Skeletal muscle satellite cell (primary cell): Measurements from ENCODE around the gene ABLIM2.
"Not testable (repeated sequence)": the region's sequence is repeated elsewhere in the genome, so short reads cannot be mapped to it uniquely, and the experiment has no call there.

Source experiments
- H3K27me3 ChIP-seq: 2 replicates; pipeline ENCODE4 v1.7.0; 2013; ENCODE audit warnings: low read length; ENCODE audit not compliant: control insufficient read depth, insufficient read depth
- H3K36me3 ChIP-seq: 2 replicates; pipeline ENCODE4 v1.7.0; 2013; ENCODE audit warnings: mild to moderate bottlenecking, control low read depth, low read length; ENCODE audit not compliant: insufficient read depth
- H3K4me1 ChIP-seq: 2 replicates; pipeline ENCODE4 v1.7.0; 2013; ENCODE audit warnings: low read length; ENCODE audit not compliant: control insufficient read depth, insufficient read depth
- H3K4me2 ChIP-seq: 2 replicates; pipeline ENCODE4 v1.7.0; 2013; ENCODE audit warnings: mild to moderate bottlenecking, low read length
- H3K4me3 ChIP-seq: 2 replicates; pipeline ENCODE4 v1.7.0; 2013; ENCODE audit warnings: low read length
- H3K9ac ChIP-seq: 2 replicates; pipeline ENCODE4 v1.7.0; 2013; ENCODE audit warnings: mild to moderate bottlenecking, low read depth, low read length, moderate library complexity
- H3K9me3 ChIP-seq: replicated peaks from 2 replicates; pipeline ENCODE4 v1.7.0; 2013; ENCODE audit warnings: mild to moderate bottlenecking, control low read depth, low read length

Gene ABLIM2

DNA sequence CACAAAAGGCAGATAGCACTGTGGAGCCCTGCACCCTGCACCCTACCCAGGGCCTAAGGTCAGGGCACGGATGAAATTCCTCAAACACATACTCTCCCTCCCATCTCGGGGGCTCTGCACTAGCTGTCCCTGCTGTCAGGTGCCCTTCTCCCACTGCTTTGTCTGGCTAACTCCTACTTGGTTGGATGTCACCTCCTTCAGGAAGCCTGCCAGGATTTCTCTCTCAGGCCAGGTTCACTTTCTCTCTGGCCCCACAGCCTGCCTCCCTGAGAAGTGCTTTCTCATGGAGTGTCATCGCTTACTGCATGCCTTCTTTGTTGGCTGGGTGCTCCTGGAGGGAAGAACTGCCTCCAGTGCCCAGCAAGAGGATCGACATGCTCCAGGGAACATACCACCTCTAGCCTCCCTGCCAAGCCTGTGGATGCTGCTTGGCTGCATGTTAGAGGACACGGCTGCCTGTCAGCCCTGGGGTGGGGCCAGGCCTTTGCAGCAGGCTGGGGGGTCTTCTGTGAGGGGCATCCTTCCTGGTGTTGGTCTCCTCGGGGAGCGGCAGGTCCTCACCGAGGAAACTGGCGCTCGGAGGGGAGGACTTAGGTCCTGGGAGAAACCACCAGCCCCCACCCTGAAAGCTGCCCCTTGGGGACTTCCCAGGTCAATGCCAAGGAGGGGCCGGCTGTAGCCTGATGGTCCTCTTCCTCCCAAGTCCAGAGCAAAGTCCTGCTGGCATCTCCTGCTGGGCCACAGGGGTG, 15.0 kb downstream of the ABLIM2 start:
- no peaks in the 10 kb centered on the region for H3K36me3 ChIP-seq
- H3K9me3 ChIP-seq, result no peaks in the 10 kb centered on the region
- peaks cover 80% of the 10 kb centered on the region for H3K27me3 ChIP-seq
- no peaks in the 10 kb centered on the region for H3K4me1 ChIP-seq
- H3K4me3 ChIP-seq, result no peak overlapping the region
- H3K4me2 ChIP-seq, result no peak overlapping the region
- no peak overlapping the region for H3K9ac ChIP-seq

DNA sequence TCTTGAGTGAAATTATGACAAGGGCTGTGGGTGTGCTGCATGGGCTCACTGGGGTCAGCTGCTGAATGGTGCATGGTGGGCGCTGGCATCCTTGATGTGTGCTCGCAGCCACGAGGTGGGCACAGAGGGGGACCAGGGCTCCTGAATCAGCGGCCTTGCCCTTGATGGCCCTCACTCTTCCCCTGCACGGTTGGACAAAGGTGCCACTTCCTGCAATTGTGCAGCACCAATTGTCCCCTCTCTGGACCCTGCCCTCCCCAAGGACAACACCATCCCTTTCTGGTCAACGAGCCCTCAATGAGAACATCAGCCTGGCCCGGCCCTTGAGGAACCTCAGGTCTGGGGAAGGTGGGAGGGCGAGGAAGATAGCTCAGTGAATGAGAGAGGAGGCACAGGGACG, 16.1 kb downstream of the ABLIM2 start:
- no peak overlapping the region for H3K4me3 ChIP-seq
- H3K4me1 ChIP-seq, result no peaks in the 10 kb centered on the region
- no peak overlapping the region for H3K9ac ChIP-seq
- no peak overlapping the region for H3K4me2 ChIP-seq
- no peaks in the 10 kb centered on the region for H3K9me3 ChIP-seq
- no peaks in the 10 kb centered on the region for H3K36me3 ChIP-seq
- H3K27me3 ChIP-seq, result peaks cover 75% of the 10 kb centered on the region

DNA sequence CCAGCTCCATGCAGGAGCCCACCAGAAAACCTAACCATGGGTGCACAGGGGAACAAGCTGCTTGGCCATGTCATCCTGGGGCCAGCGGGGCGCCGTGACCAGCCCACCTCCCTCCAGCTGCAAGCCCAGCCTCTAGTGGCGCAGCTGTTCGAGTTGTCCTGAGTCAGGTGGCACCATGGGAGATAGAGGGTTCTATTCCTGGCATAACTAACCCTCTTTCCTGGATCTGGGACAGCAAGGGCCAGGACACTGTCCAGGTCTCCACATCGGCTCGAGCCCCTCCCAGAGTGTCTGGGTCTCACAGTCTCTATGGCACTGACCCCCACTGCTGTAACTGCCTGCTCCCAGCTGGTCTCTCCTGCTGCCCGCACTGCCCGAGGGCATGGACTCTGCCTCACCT, 16.7 kb downstream of the ABLIM2 start:
- H3K4me2 ChIP-seq, result no peak overlapping the region
- peaks cover 69% of the 10 kb centered on the region for H3K27me3 ChIP-seq
- H3K9me3 ChIP-seq, result no peaks in the 10 kb centered on the region
- H3K4me1 ChIP-seq, result no peaks in the 10 kb centered on the region
- H3K36me3 ChIP-seq, result no peaks in the 10 kb centered on the region
- H3K4me3 ChIP-seq, result no peak overlapping the region
- H3K9ac ChIP-seq, result no peak overlapping the region

DNA sequence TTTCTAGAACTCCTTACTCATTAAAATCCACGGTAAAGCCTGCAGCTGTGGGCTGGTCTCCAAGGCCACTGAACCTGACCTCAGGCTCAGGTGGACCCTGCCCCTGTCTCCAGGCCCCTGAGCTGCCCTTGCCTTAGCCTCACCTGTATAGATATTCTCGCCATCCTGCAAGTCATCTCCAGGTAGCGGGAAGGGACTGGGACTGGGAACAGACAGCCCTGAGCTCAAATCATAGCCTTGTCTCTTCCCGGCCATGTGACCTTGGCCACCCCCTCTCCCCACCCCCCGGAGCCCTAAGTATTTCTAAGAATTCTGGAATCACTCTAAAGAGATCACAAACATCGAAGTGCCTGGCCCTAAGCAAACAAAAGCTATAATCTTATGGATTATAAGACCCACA, 17.7 kb downstream of the ABLIM2 start:
- Histone ChIP-seq H3K9ac (no peak overlapping the region), H3K36me3 (no peaks in the 10 kb centered on the region), H3K27me3 (peaks cover 60% of the 10 kb centered on the region)

DNA sequence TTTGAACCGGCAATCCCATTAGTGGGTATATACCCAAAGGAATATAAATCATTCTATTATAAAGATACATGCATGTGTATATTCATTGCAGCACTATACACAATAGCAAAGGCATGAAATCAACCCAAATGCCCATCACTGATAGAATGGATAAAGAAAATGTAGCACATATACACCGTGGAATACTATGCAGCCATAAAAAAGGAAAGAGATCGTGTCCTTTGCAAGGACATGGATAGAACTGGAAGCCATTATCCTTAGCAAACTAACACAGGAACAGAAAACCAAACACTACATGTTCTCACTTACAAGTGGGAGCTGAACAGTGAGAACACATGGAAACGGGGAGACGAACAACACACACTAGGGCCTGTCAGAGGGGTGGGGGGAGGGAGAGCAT, 18.9 kb downstream of the ABLIM2 start:
- H3K4me2 ChIP-seq, H3K9ac ChIP-seq, H3K4me1 ChIP-seq, H3K36me3 ChIP-seq, H3K4me3 ChIP-seq, H3K9me3 ChIP-seq: not testable (repeated sequence)
- peaks cover 51% of the 10 kb centered on the region for H3K27me3 ChIP-seq

More for the DNA sequence above, 17.7 kb downstream of the ABLIM2 start:
- H3K4me2 ChIP-seq, result no peak overlapping the region
- H3K9me3 ChIP-seq, result no peaks in the 10 kb centered on the region
- no peaks in the 10 kb centered on the region for H3K4me1 ChIP-seq
- no peak overlapping the region for H3K4me3 ChIP-seq

DNA sequence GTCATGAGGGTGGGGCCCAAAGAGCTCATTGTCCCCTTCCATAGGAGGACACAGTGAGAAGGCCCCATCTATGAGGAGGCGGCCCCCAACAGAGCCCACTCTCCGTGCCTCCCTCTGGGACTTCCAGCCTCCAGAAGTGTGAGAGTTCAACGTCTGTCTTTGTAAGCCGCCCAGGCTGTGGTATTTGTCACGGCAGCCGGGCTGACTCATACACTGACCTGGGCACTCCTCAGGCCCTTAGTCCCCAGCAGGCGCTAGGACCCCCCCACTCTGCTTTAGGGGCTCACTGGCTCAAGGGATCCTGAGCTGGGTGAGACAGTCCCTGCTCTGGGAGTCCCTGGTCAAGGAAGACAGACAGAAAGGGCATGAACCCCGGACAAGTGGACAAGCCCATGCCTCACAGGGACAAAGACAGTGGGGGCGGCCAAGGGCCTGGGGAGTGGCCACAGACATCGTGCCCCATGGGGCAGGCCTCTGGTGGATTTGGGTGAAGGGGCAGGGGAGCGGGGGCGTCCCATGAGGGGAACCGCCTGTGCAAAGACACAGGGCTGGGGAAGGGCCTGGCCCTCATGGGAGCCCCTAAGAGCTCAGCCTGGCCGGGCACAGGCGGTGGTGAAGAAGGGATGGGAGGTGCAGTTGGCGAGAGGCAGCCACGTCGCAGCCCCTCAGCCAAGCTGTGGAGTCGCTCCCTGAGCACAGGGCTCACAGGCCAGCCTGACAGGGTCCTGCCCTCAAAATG, 21.5 kb downstream of the ABLIM2 start:
- Histone ChIP-seq H3K4me3 (no peak overlapping the region), H3K36me3 (no peaks in the 10 kb centered on the region), H3K9ac (no peak overlapping the region), H3K4me2 (no peak overlapping the region), H3K27me3 (peaks cover 32% of the 10 kb centered on the region), H3K9me3 (no peaks in the 10 kb centered on the region), H3K4me1 (no peaks in the 10 kb centered on the region)

DNA sequence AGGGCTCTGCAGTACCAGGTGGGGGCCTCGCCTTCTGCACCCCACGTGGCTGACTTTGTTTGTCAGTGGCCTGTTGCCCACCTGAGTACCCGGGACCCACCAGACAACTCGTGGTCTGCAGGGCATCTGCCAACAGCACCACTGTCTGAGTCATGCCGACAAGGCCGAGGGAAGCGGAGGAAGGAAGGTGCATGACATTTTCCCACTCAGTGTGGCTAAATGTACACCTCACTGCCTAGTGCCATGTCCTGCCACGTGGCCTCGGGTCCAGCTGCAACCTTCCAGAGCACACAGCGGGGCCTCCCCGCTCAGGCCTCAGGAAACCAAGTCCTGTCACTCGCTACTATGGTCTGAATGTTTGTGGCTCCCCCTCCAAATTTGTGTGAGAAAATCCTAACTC, 22.1 kb downstream of the ABLIM2 start:
- Histone ChIP-seq H3K9me3 (no peaks in the 10 kb centered on the region), H3K4me1 (no peaks in the 10 kb centered on the region), H3K4me2 (no peak overlapping the region), H3K36me3 (no peaks in the 10 kb centered on the region), H3K27me3 (peaks cover 26% of the 10 kb centered on the region), H3K9ac (no peak overlapping the region), H3K4me3 (no peak overlapping the region)

DNA sequence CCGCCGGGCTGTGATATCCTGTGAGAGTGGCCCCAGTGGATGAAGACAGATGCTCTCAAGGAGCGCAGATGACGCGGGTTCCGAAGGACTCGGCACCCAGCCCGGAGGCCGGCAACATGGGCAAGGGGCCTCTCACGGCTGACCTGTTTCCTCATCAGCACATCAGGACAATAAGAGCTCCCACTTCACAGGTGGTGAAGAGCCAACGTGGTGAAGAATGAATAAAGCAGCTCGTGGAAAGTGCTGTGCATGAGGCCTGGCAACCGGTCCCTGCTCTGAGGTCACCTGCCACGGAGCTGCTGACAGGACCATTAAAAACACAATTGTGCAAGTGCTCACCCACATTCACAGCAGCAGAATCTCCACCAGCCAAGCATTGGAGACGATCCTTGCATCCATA, 22.9 kb downstream of the ABLIM2 start:
- no peak overlapping the region for H3K4me3 ChIP-seq
- no peaks in the 10 kb centered on the region for H3K36me3 ChIP-seq
- peaks cover 25% of the 10 kb centered on the region for H3K27me3 ChIP-seq
- H3K9me3 ChIP-seq, result no peaks in the 10 kb centered on the region
- no peak overlapping the region for H3K9ac ChIP-seq
- H3K4me2 ChIP-seq, result no peak overlapping the region
- no peaks in the 10 kb centered on the region for H3K4me1 ChIP-seq

DNA sequence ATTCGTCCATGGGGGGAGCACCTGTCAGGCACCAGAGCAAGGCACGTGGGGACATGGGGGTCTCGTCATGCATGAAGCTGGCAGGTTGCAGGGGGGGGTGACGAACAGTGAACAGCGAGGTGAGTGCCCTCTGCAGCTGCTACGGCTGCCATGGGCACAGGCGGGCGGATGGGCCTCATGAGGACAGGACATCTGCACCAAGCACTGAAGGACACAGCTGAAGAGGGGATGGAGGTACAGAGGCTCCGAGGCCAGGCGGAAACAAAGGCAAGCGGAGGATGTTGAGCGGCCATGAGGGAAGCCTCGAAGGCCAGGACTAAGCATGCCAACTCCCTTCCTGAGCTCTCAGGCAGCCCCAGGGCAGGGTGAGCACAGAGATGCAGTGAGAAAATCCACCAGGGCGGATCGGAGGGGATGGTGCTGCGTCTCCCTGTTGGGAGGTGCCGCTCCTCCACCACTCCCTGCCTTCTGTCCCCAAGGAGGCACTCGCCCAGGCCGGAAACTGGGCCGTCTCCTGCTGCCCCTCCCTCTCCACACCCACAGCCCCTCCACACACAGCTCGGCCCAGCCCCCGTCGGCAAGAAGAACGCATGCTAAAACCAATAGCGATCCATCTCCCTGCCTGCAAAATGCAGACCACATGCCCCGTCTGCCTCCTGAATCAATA, 24.6 kb downstream of the ABLIM2 start:
- H3K4me1 ChIP-seq, result no peaks in the 10 kb centered on the region
- no peak overlapping the region for H3K4me2 ChIP-seq
- H3K4me3 ChIP-seq, result no peak overlapping the region
- no peak overlapping the region for H3K9ac ChIP-seq
- H3K9me3 ChIP-seq, result no peaks in the 10 kb centered on the region
- H3K36me3 ChIP-seq, result no peaks in the 10 kb centered on the region
- H3K27me3 ChIP-seq, result peaks cover 34% of the 10 kb centered on the region

DNA sequence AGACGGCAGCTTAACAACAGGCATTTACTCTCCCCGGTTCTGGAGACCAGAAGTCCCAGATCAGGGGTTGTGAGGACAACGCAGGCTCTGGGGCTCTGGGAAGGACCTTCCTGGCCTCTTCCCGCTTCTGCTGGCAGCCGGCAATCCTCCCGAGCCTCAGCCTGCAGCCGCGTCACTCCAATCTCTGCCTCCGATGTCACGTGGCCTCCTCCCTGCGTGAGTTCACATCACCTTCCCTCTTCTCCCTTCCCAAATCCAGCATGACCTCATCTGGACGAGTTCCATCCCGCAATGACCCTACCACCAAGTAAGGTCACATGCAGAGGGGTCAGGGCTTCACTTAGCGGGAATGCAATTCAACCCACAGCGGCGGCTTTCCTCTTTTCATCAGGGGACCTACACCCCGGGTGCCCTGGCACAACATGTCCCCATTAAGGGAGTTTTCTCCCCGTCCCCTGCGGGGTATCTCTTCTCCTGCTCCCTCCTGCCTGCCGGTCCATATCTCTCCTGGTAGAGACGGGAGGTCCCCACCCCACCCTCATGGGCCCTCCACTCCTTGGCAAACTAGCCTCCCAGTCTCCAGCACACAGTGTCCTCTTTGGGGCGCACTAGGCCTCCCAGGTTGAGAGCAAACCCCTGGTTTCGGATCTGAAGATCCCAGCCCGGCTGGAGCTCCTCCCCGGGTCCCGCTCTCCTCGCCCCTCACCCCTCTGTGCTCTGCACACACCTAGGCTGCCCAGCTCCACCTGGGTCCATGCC, 25.5 kb downstream of the ABLIM2 start:
- H3K4me3 ChIP-seq, result no peak overlapping the region
- no peak overlapping the region for H3K9ac ChIP-seq
- no peaks in the 10 kb centered on the region for H3K36me3 ChIP-seq
- H3K4me2 ChIP-seq, result no peak overlapping the region
- H3K9me3 ChIP-seq, result no peaks in the 10 kb centered on the region
- H3K27me3 ChIP-seq, result peaks cover 34% of the 10 kb centered on the region
- no peaks in the 10 kb centered on the region for H3K4me1 ChIP-seq

DNA sequence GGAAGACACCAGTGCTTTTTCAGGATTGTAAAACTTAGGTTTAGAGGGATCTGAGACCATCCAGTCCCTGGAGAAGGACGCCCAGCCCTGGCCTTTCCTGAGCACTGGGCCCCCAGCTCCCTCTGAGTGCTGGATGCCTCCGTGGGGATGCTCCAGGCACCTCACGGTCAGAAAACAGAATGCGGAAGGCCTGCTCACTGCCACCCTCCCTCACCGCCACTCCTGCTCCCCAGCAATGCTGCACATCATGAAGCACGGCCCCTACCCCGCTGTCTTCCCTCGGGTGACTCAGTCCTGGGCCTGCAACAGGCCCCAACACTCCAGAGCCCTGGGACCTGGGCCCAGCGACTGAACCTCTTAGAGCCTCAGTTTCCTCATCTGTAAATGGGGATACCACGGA, 26.2 kb downstream of the ABLIM2 start:
- Histone ChIP-seq H3K9me3 (no peaks in the 10 kb centered on the region), H3K4me3 (no peak overlapping the region), H3K27me3 (peaks cover 29% of the 10 kb centered on the region), H3K9ac (no peak overlapping the region), H3K4me2 (no peak overlapping the region), H3K36me3 (no peaks in the 10 kb centered on the region), H3K4me1 (no peaks in the 10 kb centered on the region)
